HCT116 (cell line): Measurements from ENCODE around the gene FRY.

Experiments used
- CTCF ChIP-seq, 3 experiments: fragments of 200-600 bp in 1 of 3; sonication (generic) in 1 of 3; IDR thresholded peaks in 2 of 3; conservative IDR thresholded peaks in 1 of 3; 2 replicates each; pipeline ENCODE4 v1.5.1; 2012 to 2017; ENCODE audit warnings: low read depth in 2 of 3, low read length in 2 of 3, antibody characterized with exemption in 1 of 3, borderline replicate concordance in 1 of 3, control low read depth in 1 of 3, mild to moderate bottlenecking in 1 of 3, mixed read lengths in 1 of 3, mixed run types in 1 of 3, moderate library complexity in 1 of 3; ENCODE audit not compliant: insufficient read depth in 1 of 3
- ELF1 ChIP-seq: IDR thresholded peaks from 2 replicates; pipeline ENCODE4 v1.6.1; 2012; ENCODE audit warnings: low read depth, borderline replicate concordance
- EZH2 ChIP-seq: fragments of 200-600 bp; sonication (generic); IDR thresholded peaks from 2 replicates; pipeline ENCODE4 v1.6.1; 2017; ENCODE audit warnings: antibody characterized with exemption, mixed run types
- POLR2AphosphoS5 ChIP-seq: IDR thresholded peaks from 2 replicates; pipeline ENCODE4 v1.6.1; 2011; ENCODE audit warnings: mild to moderate bottlenecking, low read depth, low read length, moderate library complexity
- REST ChIP-seq: IDR thresholded peaks from 2 replicates; pipeline ENCODE4 v1.6.1; 2012; ENCODE audit warnings: low read depth
- YY1 ChIP-seq: IDR thresholded peaks from 2 replicates; pipeline ENCODE4 v1.6.1; 2011; ENCODE audit warnings: low read length, low read depth, moderate library complexity, mild to moderate bottlenecking; ENCODE audit not compliant: insufficient replicate concordance; ENCODE audit errors: extremely low read depth
- ZFX ChIP-seq: fragments of 450-650 bp; IDR thresholded peaks from 2 replicates; pipeline ENCODE4 v1.6.1; 2017

GRCh38 chr13:32127691-32128090 is 96.1 kb downstream of the FRY start:
- TF ChIP-seq YY1 (no peak), CTCF (IDR thresholded peaks at IDR 0.05 in 2 of 3, conservative IDR thresholded peaks at IDR 0.05 in 1 of 3; ENCODE audit: borderline replicate concordance in 1 of 3, insufficient read depth in 1 of 3, low read depth in 2 of 3, low read length in 2 of 3) (no peak), ELF1 (no peak), POLR2AphosphoS5 (no peak), ZFX (no peak), REST (no peak), EZH2 (no peak)
